ENCODE measurements around the gene OLFML2A. TPM values are rescaled to one million over a fixed set of nuclear protein-coding genes. Genes with fewer than 3 reads are reported as not detected.

Gene OLFML2A
- total and polyA plus RNA-seq, 2 donors (not counting 1 experiment from before 2014, with no cell fraction given), result 2.7 to 33.7 TPM

GRCh38 chr9:124830593-124830992, 53.7 kb downstream of the OLFML2A start:
- no peak for DNase-seq (ENCODE audit: low read depth in 2 of 2)
- no peaks in the 10 kb centered on the region for H3K9me3 ChIP-seq (ENCODE audit: control insufficient read depth, insufficient read depth, low read depth, low read length)
- no peaks in the 10 kb centered on the region for H4K20me1 ChIP-seq (ENCODE audit: control insufficient read depth, extremely low read depth, insufficient read depth, low read length)
- H3K27me3 ChIP-seq (ENCODE audit: control insufficient read depth, insufficient read depth, low read length), result no peaks in the 10 kb centered on the region
- no peak overlapping the region for H2AFZ ChIP-seq (ENCODE audit: low read length)
- H3K36me3 ChIP-seq (ENCODE audit: control insufficient read depth, insufficient read depth, low read length), result no peaks in the 10 kb centered on the region
- H3K4me3 ChIP-seq (replicated peaks in 1 of 4; ENCODE audit: control extremely low read depth in 1 of 4, insufficient read depth in 1 of 4, low read depth in 3 of 4, low read length in 4 of 4), result no peak overlapping the region
- H3K4me1 ChIP-seq (ENCODE audit: control insufficient read depth, extremely low read depth, insufficient read depth, low read length), result peaks cover 21% of the 10 kb centered on the region
- no peak overlapping the region for H3K9ac ChIP-seq (ENCODE audit: insufficient read depth, low read length)
- no peak for TF ChIP-seq CTCF (conservative IDR thresholded peaks at IDR 0.05 in 1 of 2, IDR thresholded peaks at IDR 0.05 in 1 of 2; ENCODE audit: low read depth in 1 of 2, low read length in 2 of 2)
- TF ChIP-seq EZH2 (IDR thresholded peaks at IDR 0.05; ENCODE audit: low read length, missing control alignments), result no peak
- no peaks in the 10 kb centered on the region for H3K79me2 ChIP-seq (ENCODE audit: control insufficient read depth, insufficient read depth, low read length)
- no peak overlapping the region for H3K27ac ChIP-seq (ENCODE audit: insufficient read depth, low read length)
- no peak overlapping the region for H3K4me2 ChIP-seq (ENCODE audit: extremely low read depth, insufficient read depth, low read length)

GRCh38 chr9:124831642-124832364, 54.9 kb downstream of the OLFML2A start:
- TF ChIP-seq EZH2 (IDR thresholded peaks at IDR 0.05; ENCODE audit: low read length, missing control alignments) (no peak), CTCF (conservative IDR thresholded peaks at IDR 0.05 in 1 of 2, IDR thresholded peaks at IDR 0.05 in 1 of 2; ENCODE audit: low read depth in 1 of 2, low read length in 2 of 2) (no peak)
- no peaks in the 10 kb centered on the region for H3K36me3 ChIP-seq (ENCODE audit: control insufficient read depth, insufficient read depth, low read length)
- H3K4me1 ChIP-seq (ENCODE audit: control insufficient read depth, extremely low read depth, insufficient read depth, low read length), result peaks cover 21% of the 10 kb centered on the region
- H3K9ac ChIP-seq (ENCODE audit: insufficient read depth, low read length), result no peak overlapping the region
- no peaks in the 10 kb centered on the region for H3K79me2 ChIP-seq (ENCODE audit: control insufficient read depth, insufficient read depth, low read length)
- H2AFZ ChIP-seq (ENCODE audit: low read length), result no peak overlapping the region
- no peaks in the 10 kb centered on the region for H4K20me1 ChIP-seq (ENCODE audit: control insufficient read depth, extremely low read depth, insufficient read depth, low read length)
- DNase-seq (ENCODE audit: low read depth in 2 of 2), result no peak
- peak overlapping the region; percentile 12 for H3K27ac ChIP-seq (ENCODE audit: insufficient read depth, low read length)
- no peak overlapping the region for H3K4me3 ChIP-seq (replicated peaks in 1 of 4; ENCODE audit: control extremely low read depth in 1 of 4, insufficient read depth in 1 of 4, low read depth in 3 of 4, low read length in 4 of 4)
- no peaks in the 10 kb centered on the region for H3K9me3 ChIP-seq (ENCODE audit: control insufficient read depth, insufficient read depth, low read depth, low read length)
- H3K4me2 ChIP-seq (ENCODE audit: extremely low read depth, insufficient read depth, low read length), result no peak overlapping the region
- H3K27me3 ChIP-seq (ENCODE audit: control insufficient read depth, insufficient read depth, low read length), result no peaks in the 10 kb centered on the region

GRCh38 chr9:124834591-124834990, 57.7 kb downstream of the OLFML2A start:
- TF ChIP-seq CTCF (conservative IDR thresholded peaks at IDR 0.05 in 1 of 2, IDR thresholded peaks at IDR 0.05 in 1 of 2; ENCODE audit: low read depth in 1 of 2, low read length in 2 of 2) (no peak), EZH2 (IDR thresholded peaks at IDR 0.05; ENCODE audit: low read length, missing control alignments) (no peak)
- H3K79me2 ChIP-seq (ENCODE audit: control insufficient read depth, insufficient read depth, low read length), result no peaks in the 10 kb centered on the region
- DNase-seq (ENCODE audit: low read depth in 2 of 2), result peak; percentile 70 to 89
- no peak overlapping the region for H3K9ac ChIP-seq (ENCODE audit: insufficient read depth, low read length)
- H3K4me2 ChIP-seq (ENCODE audit: extremely low read depth, insufficient read depth, low read length), result no peak overlapping the region
- no peak overlapping the region for H3K27ac ChIP-seq (ENCODE audit: insufficient read depth, low read length)
- H3K27me3 ChIP-seq (ENCODE audit: control insufficient read depth, insufficient read depth, low read length), result no peaks in the 10 kb centered on the region
- H3K36me3 ChIP-seq (ENCODE audit: control insufficient read depth, insufficient read depth, low read length), result no peaks in the 10 kb centered on the region
- H3K9me3 ChIP-seq (ENCODE audit: control insufficient read depth, insufficient read depth, low read depth, low read length), result no peaks in the 10 kb centered on the region
- no peak overlapping the region for H2AFZ ChIP-seq (ENCODE audit: low read length)
- H3K4me1 ChIP-seq (ENCODE audit: control insufficient read depth, extremely low read depth, insufficient read depth, low read length), result peaks cover 21% of the 10 kb centered on the region
- no peak overlapping the region for H3K4me3 ChIP-seq (replicated peaks in 1 of 4; ENCODE audit: control extremely low read depth in 1 of 4, insufficient read depth in 1 of 4, low read depth in 3 of 4, low read length in 4 of 4)
- no peaks in the 10 kb centered on the region for H4K20me1 ChIP-seq (ENCODE audit: control insufficient read depth, extremely low read depth, insufficient read depth, low read length)

All from fibroblast of lung (primary cell).